Measurements from ENCODE around the gene SPSB4.

SPSB4 gene

GRCh38 chr3:141067206-141067974 lies 16.2 kb downstream of the SPSB4 start:
- no peak for DNase-seq (ENCODE audit: low read depth)
- TF ChIP-seq CTCF (IDR thresholded peaks at IDR 0.05; ENCODE audit: control insufficient read depth, extremely low read depth, insufficient read depth) = no peak
- H3K4me3 ChIP-seq (ENCODE audit: low read depth, low read length) = no peak overlapping the region

GRCh38 chr3:141070229-141070628 lies 19.1 kb downstream of the SPSB4 start:
- DNase-seq (ENCODE audit: low read depth) = no peak
- TF ChIP-seq CTCF (IDR thresholded peaks at IDR 0.05; ENCODE audit: control insufficient read depth, extremely low read depth, insufficient read depth) = no peak
- no peak overlapping the region for H3K4me3 ChIP-seq (ENCODE audit: low read depth, low read length)

- no peak for TF ChIP-seq CTCF (IDR thresholded peaks at IDR 0.05; ENCODE audit: control insufficient read depth, extremely low read depth, insufficient read depth)
- no peak for DNase-seq (ENCODE audit: low read depth)
- no peak overlapping the region for H3K4me3 ChIP-seq (ENCODE audit: low read depth, low read length)
These were observed 19.7 kb downstream of the SPSB4 start for GRCh38 chr3:141070727-141071357.

- no peak for DNase-seq (ENCODE audit: low read depth)
- no peak for TF ChIP-seq CTCF (IDR thresholded peaks at IDR 0.05; ENCODE audit: control insufficient read depth, extremely low read depth, insufficient read depth)
- H3K4me3 ChIP-seq (ENCODE audit: low read depth, low read length) = no peak overlapping the region
These were observed 20.6 kb downstream of the SPSB4 start for GRCh38 chr3:141071681-141072260.

GRCh38 chr3:141072950-141073349 lies 21.8 kb downstream of the SPSB4 start:
- no peak overlapping the region for H3K4me3 ChIP-seq (ENCODE audit: low read depth, low read length)
- TF ChIP-seq CTCF (IDR thresholded peaks at IDR 0.05; ENCODE audit: control insufficient read depth, extremely low read depth, insufficient read depth) = no peak
- no peak for DNase-seq (ENCODE audit: low read depth)

GRCh38 chr3:141073580-141073979 lies 22.4 kb downstream of the SPSB4 start:
- no peak overlapping the region for H3K4me3 ChIP-seq (ENCODE audit: low read depth, low read length)
- no peak for DNase-seq (ENCODE audit: low read depth)
- no peak for TF ChIP-seq CTCF (IDR thresholded peaks at IDR 0.05; ENCODE audit: control insufficient read depth, extremely low read depth, insufficient read depth)

Data from LNCaP clone FGC (cell line).